PC-9 (cell line): ENCODE results near the gene GPD1.
"Not testable (repeated sequence)": the region's sequence is repeated elsewhere in the genome, so short reads cannot be mapped to it uniquely, and the experiment has no call there.

Experiments used
- CTCF ChIP-seq: fragments of 200-600 bp; sonication (generic); conservative IDR thresholded peaks from 2 replicates; pipeline ENCODE4 v1.6.1; 2017; ENCODE audit warnings: mixed run types, antibody characterized with exemption, mild to moderate bottlenecking, moderate library complexity
- EZH2 ChIP-seq: fragments of 200-600 bp; sonication (generic); IDR thresholded peaks from 2 replicates; pipeline ENCODE4 v1.8.0; 2017; ENCODE audit warnings: antibody characterized with exemption, low read depth

DNA sequence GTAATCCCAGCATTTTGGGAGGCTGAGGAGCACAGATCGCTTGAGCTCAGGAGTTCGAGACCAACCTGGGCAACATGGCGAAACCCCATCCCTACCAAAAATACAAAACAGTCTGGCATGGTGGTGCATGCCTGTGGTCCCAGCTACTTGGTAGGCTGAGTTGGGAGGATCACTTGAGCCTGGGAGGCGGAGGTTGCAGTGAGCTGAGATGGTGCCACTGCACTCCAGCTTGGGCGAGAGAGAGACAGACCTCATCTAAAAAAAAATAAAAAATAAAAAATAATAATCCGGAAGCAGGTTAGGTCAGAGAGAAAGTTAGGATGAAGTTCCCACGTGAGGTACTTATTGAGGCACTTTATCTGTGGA, 19.4 kb upstream of the GPD1 start:
- TF ChIP-seq CTCF, EZH2: not testable (repeated sequence)
